ENCODE data around the gene CEACAM16.

Gene CEACAM16

GRCh38 chr19:44754750-44755080 lies 55.8 kb downstream of the CEACAM16 start:
- H3K9ac ChIP-seq (ENCODE audit: low read length in 2 of 2), result peak overlapping the region in 1 of 2 donors; percentile 42
- no peaks in the 10 kb centered on the region for H3K9me3 ChIP-seq (ENCODE audit: control insufficient read depth in 2 of 2, low read length in 2 of 2)
- peaks cover 73% of the 10 kb centered on the region for H3K4me1 ChIP-seq (ENCODE audit: control insufficient read depth, insufficient read depth, low read length)
- H3K27me3 ChIP-seq (ENCODE audit: control insufficient read depth in 1 of 2, insufficient read depth in 2 of 2, low read length in 2 of 2), result no peaks in the 10 kb centered on the region
- peak overlapping the region; percentile 78 for H3K27ac ChIP-seq (ENCODE audit: low read length)
- H3K4me3 ChIP-seq (ENCODE audit: low read length in 2 of 2), result peak overlapping the region in 1 of 2 donors; percentile 68
- H3K36me3 ChIP-seq (ENCODE audit: control insufficient read depth in 2 of 2, insufficient read depth in 2 of 2, low read length in 2 of 2), result peaks cover 5 to 22% of the 10 kb centered on the region in 2 donors

DNA sequence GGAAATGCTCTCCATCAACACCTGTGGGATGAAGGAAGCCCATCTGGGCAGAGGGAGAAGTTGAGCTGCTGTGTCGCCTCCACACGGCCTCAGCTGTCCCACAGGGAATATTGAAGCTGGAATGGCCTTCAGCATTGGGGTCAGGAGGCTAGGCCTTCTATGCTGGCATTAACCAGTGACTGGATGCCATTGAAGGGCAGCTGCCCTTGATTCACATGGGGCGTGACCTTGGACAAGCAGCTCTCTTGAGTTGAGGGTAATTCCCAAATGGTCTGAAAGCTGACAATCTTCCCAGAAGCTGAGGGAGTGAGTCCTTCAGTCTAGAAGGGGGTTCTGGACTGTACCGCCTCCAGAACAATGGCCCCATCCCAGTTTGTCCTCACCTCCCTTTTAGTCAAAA lies 56.3 kb downstream of the CEACAM16 start:
- H3K36me3 ChIP-seq (ENCODE audit: control insufficient read depth in 2 of 2, insufficient read depth in 2 of 2, low read length in 2 of 2), result peaks cover 5 to 25% of the 10 kb centered on the region in 2 donors
- H3K4me3 ChIP-seq (ENCODE audit: low read length in 2 of 2), result no peak overlapping the region
- no peaks in the 10 kb centered on the region for H3K27me3 ChIP-seq (ENCODE audit: control insufficient read depth in 1 of 2, insufficient read depth in 2 of 2, low read length in 2 of 2)
- no peaks in the 10 kb centered on the region for H3K9me3 ChIP-seq (ENCODE audit: control insufficient read depth in 2 of 2, low read length in 2 of 2)
- H3K27ac ChIP-seq (ENCODE audit: low read length), result peak overlapping the region; percentile 78
- peaks cover 73% of the 10 kb centered on the region for H3K4me1 ChIP-seq (ENCODE audit: control insufficient read depth, insufficient read depth, low read length)
- peak overlapping the region; percentile 29 to 39 for H3K9ac ChIP-seq (ENCODE audit: low read length in 2 of 2)

- peak overlapping the region in 1 of 2 donors; percentile 13 for H3K9ac ChIP-seq (ENCODE audit: low read length in 2 of 2)
- H3K27ac ChIP-seq (ENCODE audit: low read length), result peak overlapping the region; percentile 53
- no peak overlapping the region for H3K4me3 ChIP-seq (ENCODE audit: low read length in 2 of 2)
- H3K36me3 ChIP-seq (ENCODE audit: control insufficient read depth in 2 of 2, insufficient read depth in 2 of 2, low read length in 2 of 2), result peaks cover 4 to 20% of the 10 kb centered on the region in 2 donors
- H3K4me1 ChIP-seq (ENCODE audit: control insufficient read depth, insufficient read depth, low read length), result peaks cover 66% of the 10 kb centered on the region
- H3K27me3 ChIP-seq (ENCODE audit: control insufficient read depth in 1 of 2, insufficient read depth in 2 of 2, low read length in 2 of 2), result no peaks in the 10 kb centered on the region
- no peaks in the 10 kb centered on the region for H3K9me3 ChIP-seq (ENCODE audit: control insufficient read depth in 2 of 2, low read length in 2 of 2)
Observed at GRCh38 chr19:44756089-44756562, 57.2 kb downstream of the CEACAM16 start.

DNA sequence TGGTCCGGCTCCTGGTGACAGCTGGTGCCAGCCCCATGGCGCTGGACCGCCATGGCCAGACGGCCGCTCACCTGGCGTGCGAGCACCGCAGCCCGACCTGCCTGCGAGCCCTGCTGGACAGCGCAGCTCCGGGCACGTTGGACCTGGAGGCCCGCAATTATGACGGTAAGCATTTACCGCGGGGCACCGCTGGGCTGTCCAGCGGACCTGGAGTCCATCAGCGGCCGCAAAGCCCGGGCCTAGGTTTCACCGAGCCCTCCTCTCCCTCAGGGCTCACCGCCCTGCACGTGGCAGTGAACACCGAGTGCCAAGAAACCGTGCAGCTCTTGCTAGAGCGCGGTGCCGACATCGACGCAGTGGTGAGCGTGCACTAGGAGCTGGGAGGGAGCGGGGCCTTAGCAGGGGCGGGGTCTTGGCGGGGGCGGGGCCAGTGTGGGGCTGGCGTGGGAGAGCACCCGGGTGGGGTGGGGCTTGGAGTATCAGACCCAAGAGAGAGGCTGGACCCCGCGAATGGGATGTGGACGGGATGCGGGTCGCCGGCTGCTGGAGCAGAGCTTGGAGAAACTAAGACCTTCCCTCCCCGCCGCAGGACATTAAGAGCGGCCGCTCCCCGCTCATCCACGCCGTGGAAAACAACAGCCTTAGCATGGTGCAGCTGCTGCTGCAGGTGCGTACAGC lies 58.2 kb downstream of the CEACAM16 start:
- peak overlapping the region; percentile 58 to 59 for H3K9ac ChIP-seq (ENCODE audit: low read length in 2 of 2)
- peaks cover 0 to 16% of the 10 kb centered on the region in 2 donors for H3K36me3 ChIP-seq (ENCODE audit: control insufficient read depth in 2 of 2, insufficient read depth in 2 of 2, low read length in 2 of 2)
- H3K9me3 ChIP-seq (ENCODE audit: control insufficient read depth in 2 of 2, low read length in 2 of 2), result no peaks in the 10 kb centered on the region
- peaks cover 60% of the 10 kb centered on the region for H3K4me1 ChIP-seq (ENCODE audit: control insufficient read depth, insufficient read depth, low read length)
- H3K4me3 ChIP-seq (ENCODE audit: low read length in 2 of 2), result peak overlapping the region; percentile 80 to 81
- peak overlapping the region; percentile 76 for H3K27ac ChIP-seq (ENCODE audit: low read length)
- no peaks in the 10 kb centered on the region for H3K27me3 ChIP-seq (ENCODE audit: control insufficient read depth in 1 of 2, insufficient read depth in 2 of 2, low read length in 2 of 2)

- Histone ChIP-seq H3K9me3 (ENCODE audit: control insufficient read depth in 2 of 2, low read length in 2 of 2) (no peaks in the 10 kb centered on the region), H3K4me1 (ENCODE audit: control insufficient read depth, insufficient read depth, low read length) (peaks cover 52% of the 10 kb centered on the region), H3K27me3 (ENCODE audit: control insufficient read depth in 1 of 2, insufficient read depth in 2 of 2, low read length in 2 of 2) (no peaks in the 10 kb centered on the region), H3K27ac (ENCODE audit: low read length) (peak overlapping the region; percentile 76), H3K9ac (ENCODE audit: low read length in 2 of 2) (peak overlapping the region; percentile 58 to 59), H3K36me3 (ENCODE audit: control insufficient read depth in 2 of 2, insufficient read depth in 2 of 2, low read length in 2 of 2) (peaks cover 0 to 9% of the 10 kb centered on the region in 2 donors), H3K4me3 (ENCODE audit: low read length in 2 of 2) (peak overlapping the region; percentile 80 to 81)
Observed at GRCh38 chr19:44757735-44758505, 59.0 kb downstream of the CEACAM16 start.

- Histone ChIP-seq H3K27ac (ENCODE audit: low read length) (peak overlapping the region; percentile 53), H3K9ac (ENCODE audit: low read length in 2 of 2) (peak overlapping the region; percentile 29 to 59), H3K4me3 (ENCODE audit: low read length in 2 of 2) (peak overlapping the region; percentile 80 to 81), H3K4me1 (ENCODE audit: control insufficient read depth, insufficient read depth, low read length) (peaks cover 46% of the 10 kb centered on the region), H3K9me3 (ENCODE audit: control insufficient read depth in 2 of 2, low read length in 2 of 2) (no peaks in the 10 kb centered on the region), H3K36me3 (ENCODE audit: control insufficient read depth in 2 of 2, insufficient read depth in 2 of 2, low read length in 2 of 2) (peaks cover 0 to 9% of the 10 kb centered on the region in 2 donors), H3K27me3 (ENCODE audit: control insufficient read depth in 1 of 2, insufficient read depth in 2 of 2, low read length in 2 of 2) (no peaks in the 10 kb centered on the region)
Observed at GRCh38 chr19:44758596-44758995, 59.6 kb downstream of the CEACAM16 start.

- Histone ChIP-seq H3K4me1 (ENCODE audit: control insufficient read depth, insufficient read depth, low read length) (peaks cover 41% of the 10 kb centered on the region), H3K9me3 (ENCODE audit: control insufficient read depth in 2 of 2, low read length in 2 of 2) (no peaks in the 10 kb centered on the region), H3K9ac (ENCODE audit: low read length in 2 of 2) (no peak overlapping the region), H3K27me3 (ENCODE audit: control insufficient read depth in 1 of 2, insufficient read depth in 2 of 2, low read length in 2 of 2) (no peaks in the 10 kb centered on the region), H3K4me3 (ENCODE audit: low read length in 2 of 2) (no peak overlapping the region), H3K36me3 (ENCODE audit: control insufficient read depth in 2 of 2, insufficient read depth in 2 of 2, low read length in 2 of 2) (peaks cover 0 to 9% of the 10 kb centered on the region in 2 donors), H3K27ac (ENCODE audit: low read length) (no peak overlapping the region)
Observed at GRCh38 chr19:44759083-44759804, 60.3 kb downstream of the CEACAM16 start.
